Measurements from ENCODE around the gene TNFRSF13B.

GRCh38 chr17:16934836-16935235 is 37.1 kb downstream of the TNFRSF13B start:
- TF ChIP-seq, protein P1, sequence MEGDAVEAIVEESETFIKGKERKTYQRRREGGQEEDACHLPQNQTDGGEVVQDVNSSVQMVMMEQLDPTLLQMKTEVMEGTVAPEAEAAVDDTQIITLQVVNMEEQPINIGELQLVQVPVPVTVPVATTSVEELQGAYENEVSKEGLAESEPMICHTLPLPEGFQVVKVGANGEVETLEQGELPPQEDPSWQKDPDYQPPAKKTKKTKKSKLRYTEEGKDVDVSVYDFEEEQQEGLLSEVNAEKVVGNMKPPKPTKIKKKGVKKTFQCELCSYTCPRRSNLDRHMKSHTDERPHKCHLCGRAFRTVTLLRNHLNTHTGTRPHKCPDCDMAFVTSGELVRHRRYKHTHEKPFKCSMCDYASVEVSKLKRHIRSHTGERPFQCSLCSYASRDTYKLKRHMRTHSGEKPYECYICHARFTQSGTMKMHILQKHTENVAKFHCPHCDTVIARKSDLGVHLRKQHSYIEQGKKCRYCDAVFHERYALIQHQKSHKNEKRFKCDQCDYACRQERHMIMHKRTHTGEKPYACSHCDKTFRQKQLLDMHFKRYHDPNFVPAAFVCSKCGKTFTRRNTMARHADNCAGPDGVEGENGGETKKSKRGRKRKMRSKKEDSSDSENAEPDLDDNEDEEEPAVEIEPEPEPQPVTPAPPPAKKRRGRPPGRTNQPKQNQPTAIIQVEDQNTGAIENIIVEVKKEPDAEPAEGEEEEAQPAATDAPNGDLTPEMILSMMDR (IDR thresholded peaks at IDR 0.05; ENCODE audit: low read length): no peak
- TF ChIP-seq EZH2 (IDR thresholded peaks at IDR 0.05; ENCODE audit: borderline replicate concordance, low read length): no peak
